PC-9 (cell line): ENCODE data around the gene MRPL18. TPM values are rescaled to one million over a fixed set of nuclear protein-coding genes. Genes with fewer than 3 reads are reported as not detected.

ENCODE experiments used
- BruUV-seq: library from RNA; stranded (reverse); fragments of 400-500 nt; replicated peaks from 2 replicates; lab custom pipeline; 2021; lab: Mats Ljungman, UMichigan
- CTCF ChIA-PET: fragments of 300-600 bp; sonication (Branson Sonifier 250); formaldehyde crosslinking; loops from one replicate; lab custom pipeline; 2022; ENCODE audit warnings: antibody characterized with exemption; lab: Charles Lee
- POLR2A ChIA-PET: fragments of 300-600 bp; sonication (Branson Sonifier 250); formaldehyde crosslinking; loops from one replicate; lab custom pipeline; 2022; ENCODE audit warnings: antibody characterized with exemption; ENCODE audit not compliant: unreplicated experiment; lab: Charles Lee
- DNase-seq, 2 experiments: peaks; one replicate each; pipeline versions ENCODE4 v3.0.0 to v3.0.0-alpha.2; 2015 to 2022; ENCODE audit warnings: mixed read lengths in 1 of 2
- H2AFZ ChIP-seq: fragments of 200-600 bp; sonication (generic); 2 replicates; pipeline ENCODE4 v1.8.1; 2017; ENCODE audit warnings: antibody characterized with exemption
- H3F3A ChIP-seq: fragments of 200-600 bp; sonication (generic); 2 replicates; pipeline ENCODE4 v1.8.1; 2017; ENCODE audit warnings: antibody characterized with exemption, mild to moderate bottlenecking, low read depth; ENCODE audit not compliant: insufficient read depth
- H3K27ac ChIP-seq: fragments of 200-600 bp; sonication (generic); 2 replicates; pipeline ENCODE4 v1.6.1; 2016; ENCODE audit warnings: mixed run types
- H3K27me3 ChIP-seq: fragments of 200-600 bp; sonication (generic); 2 replicates; pipeline ENCODE4 v1.6.1; 2016; ENCODE audit warnings: low read depth, mixed run types; ENCODE audit not compliant: insufficient read depth
- H3K36me3 ChIP-seq: fragments of 200-600 bp; sonication (generic); 2 replicates; pipeline ENCODE4 v1.6.1; 2016; ENCODE audit warnings: low read depth, mixed run types
- H3K4me1 ChIP-seq: fragments of 200-600 bp; sonication (generic); replicated peaks from 2 replicates; pipeline ENCODE4 v1.6.1; 2016; ENCODE audit warnings: mixed run types; ENCODE audit not compliant: insufficient read depth
- H3K4me2 ChIP-seq: fragments of 200-600 bp; sonication (generic); 2 replicates; pipeline ENCODE4 v1.6.1; 2017; ENCODE audit warnings: mixed run types
- H3K4me3 ChIP-seq: fragments of 200-600 bp; sonication (generic); 2 replicates; pipeline ENCODE4 v1.6.1; 2016; ENCODE audit warnings: mixed run types
- H3K79me2 ChIP-seq: fragments of 200-600 bp; sonication (generic); 2 replicates; pipeline ENCODE4 v1.6.1; 2017; ENCODE audit warnings: low read depth, mixed run types
- H3K9me2 ChIP-seq: fragments of 200-600 bp; sonication (generic); 2 replicates; pipeline ENCODE4 v1.8.1; 2017; ENCODE audit warnings: mild to moderate bottlenecking; ENCODE audit not compliant: insufficient read depth
- H3K9me3 ChIP-seq: fragments of 200-600 bp; sonication (generic); 2 replicates; pipeline ENCODE4 v1.8.1; 2016; ENCODE audit warnings: low read depth; ENCODE audit not compliant: insufficient read depth
- H4K20me1 ChIP-seq: fragments of 200-600 bp; sonication (generic); 2 replicates; pipeline ENCODE4 v1.8.1; 2017; ENCODE audit not compliant: insufficient read depth
- CTCF ChIP-seq: fragments of 200-600 bp; sonication (generic); conservative IDR thresholded peaks from 2 replicates; pipeline ENCODE4 v1.6.1; 2017; ENCODE audit warnings: mixed run types, antibody characterized with exemption, mild to moderate bottlenecking, moderate library complexity
- EZH2 ChIP-seq: fragments of 200-600 bp; sonication (generic); IDR thresholded peaks from 2 replicates; pipeline ENCODE4 v1.8.0; 2017; ENCODE audit warnings: antibody characterized with exemption, low read depth
- intact Hi-C: fragments of 100-400 bp; cut with micrococcal nuclease; formaldehyde crosslinking; loops from one replicate; pipeline ENCODE4 v1.10.0; 2022; ENCODE audit not compliant: unreplicated experiment
- total RNA-seq: library from RNA; stranded (reverse); gene quantifications from 2 replicates; pipeline ENCODE4 v1.2.3, GENCODE V29; 2021

The MRPL18 gene
- total RNA-seq, 1 experiment from 2014 or later = 54.4 TPM

GRCh38 chr6:159804504-159804903 lies 14.2 kb downstream of the MRPL18 start:
- no peaks in the 10 kb centered on the region for H3K27me3 ChIP-seq
- H3K9me2 ChIP-seq = no peaks in the 10 kb centered on the region
- H3K79me2 ChIP-seq = no peaks in the 10 kb centered on the region
- TF ChIP-seq EZH2 (no peak), CTCF (no peak)
- POLR2A ChIA-PET = no interaction called here
- no peak overlapping the region for H3K4me2 ChIP-seq
- BruUV-seq = no TSS peak
- no peak for DNase-seq
- H4K20me1 ChIP-seq = no peaks in the 10 kb centered on the region
- no peak overlapping the region for H3K27ac ChIP-seq
- no peak overlapping the region for H2AFZ ChIP-seq
- CTCF ChIA-PET = no interaction called here
- H3K36me3 ChIP-seq = no peaks in the 10 kb centered on the region
- H3F3A ChIP-seq = peaks cover 10% of the 10 kb centered on the region
- no peak overlapping the region for H3K4me3 ChIP-seq
- no peaks in the 10 kb centered on the region for H3K9me3 ChIP-seq
- H3K4me1 ChIP-seq = peaks cover 10% of the 10 kb centered on the region
- intact Hi-C loops = no loop called here

GRCh38 chr6:159805440-159806020 lies 15.3 kb downstream of the MRPL18 start:
- Histone ChIP-seq H3K4me2 (no peak overlapping the region), H3K4me1 (peaks cover 10% of the 10 kb centered on the region), H4K20me1 (no peaks in the 10 kb centered on the region), H3K79me2 (no peaks in the 10 kb centered on the region), H3K27me3 (no peaks in the 10 kb centered on the region), H2AFZ (no peak overlapping the region), H3K9me2 (no peaks in the 10 kb centered on the region), H3K9me3 (no peaks in the 10 kb centered on the region), H3K4me3 (no peak overlapping the region), H3F3A (peaks cover 10% of the 10 kb centered on the region), H3K27ac (no peak overlapping the region), H3K36me3 (no peaks in the 10 kb centered on the region)
- no TSS peak for BruUV-seq
- TF ChIP-seq CTCF (no peak), EZH2 (no peak)
- no peak for DNase-seq
- CTCF ChIA-PET = no interaction called here
- intact Hi-C loops = no loop called here
- POLR2A ChIA-PET = no interaction called here

GRCh38 chr6:159806021-159806458 lies 15.8 kb downstream of the MRPL18 start:
- ChIA-PET CTCF (no interaction called here), POLR2A (no interaction called here)
- H3K27ac ChIP-seq = no peak overlapping the region
- H3K4me3 ChIP-seq = no peak overlapping the region
- no peaks in the 10 kb centered on the region for H4K20me1 ChIP-seq
- no peaks in the 10 kb centered on the region for H3K36me3 ChIP-seq
- no peak overlapping the region for H3K4me2 ChIP-seq
- no peak for TF ChIP-seq CTCF
- no peak for TF ChIP-seq EZH2
- H3K27me3 ChIP-seq = no peaks in the 10 kb centered on the region
- no peaks in the 10 kb centered on the region for H3K79me2 ChIP-seq
- H3K9me3 ChIP-seq = no peaks in the 10 kb centered on the region
- no peak overlapping the region for H2AFZ ChIP-seq
- peaks cover 10% of the 10 kb centered on the region for H3K4me1 ChIP-seq
- H3F3A ChIP-seq = peaks cover 10% of the 10 kb centered on the region
- DNase-seq = no peak
- no TSS peak for BruUV-seq
- intact Hi-C loops = no loop called here
- H3K9me2 ChIP-seq = no peaks in the 10 kb centered on the region
